ENCODE measurements around the gene PHF23.

Gene PHF23

DNA sequence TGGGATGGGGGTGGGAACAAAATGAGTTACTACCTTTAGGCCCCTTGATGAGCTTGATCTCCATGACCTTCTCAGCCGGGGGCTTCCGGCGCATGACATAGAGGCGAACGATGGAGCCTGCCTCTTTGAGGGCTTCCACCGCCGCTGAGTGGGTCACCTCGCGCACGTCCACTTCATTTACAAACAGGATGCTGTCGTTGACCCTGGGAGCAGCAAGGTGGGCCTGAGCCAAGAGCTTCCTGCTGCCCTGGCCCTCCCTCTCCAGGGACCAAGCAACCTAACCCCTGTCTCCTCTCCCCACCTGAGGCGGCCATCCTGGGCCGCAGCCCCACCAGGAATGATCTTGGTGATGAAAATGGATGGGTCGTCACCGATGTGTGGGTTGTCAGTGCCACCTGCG is 35.9 kb downstream of the PHF23 start:
- no peak for DNase-seq (ENCODE audit: low read depth in 2 of 2)

DNA sequence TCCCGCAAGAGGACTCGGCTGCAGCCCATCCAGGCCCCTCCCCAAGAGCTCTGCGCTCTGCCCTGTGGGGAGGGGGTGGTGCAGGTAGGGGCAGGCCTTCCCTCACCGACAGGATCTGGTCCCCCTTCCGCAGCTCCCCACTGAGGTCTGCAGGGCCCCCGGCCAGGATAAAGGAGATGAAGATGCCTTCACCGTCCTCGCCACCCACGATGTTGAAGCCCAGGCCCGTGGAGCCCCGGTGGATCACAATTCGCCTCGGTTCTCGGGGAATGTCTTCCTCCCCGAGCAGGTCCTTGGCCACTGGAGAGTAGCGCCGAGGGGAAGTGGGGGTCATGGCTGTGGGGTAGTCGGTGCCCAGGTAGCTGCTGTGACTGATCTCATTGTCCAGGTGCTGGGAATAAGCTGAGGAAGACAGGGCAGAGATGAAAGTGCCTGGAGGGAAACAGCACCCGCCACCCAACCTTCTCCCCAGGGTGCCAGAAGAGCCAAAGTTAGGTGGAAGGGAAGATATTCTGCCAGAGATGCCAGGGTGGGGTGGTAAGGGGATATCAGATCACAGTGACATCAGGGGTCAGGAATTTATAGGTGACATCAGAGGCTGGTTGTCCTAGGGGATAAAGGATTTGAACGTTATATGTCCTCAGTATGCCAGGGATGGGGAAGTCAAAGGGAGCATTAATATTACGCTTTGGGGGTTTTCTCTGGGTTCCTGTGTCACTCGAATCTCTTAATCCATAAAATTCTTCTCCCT is 42.4 kb downstream of the PHF23 start:
- DNase-seq (ENCODE audit: low read depth in 2 of 2), result no peak

DNA sequence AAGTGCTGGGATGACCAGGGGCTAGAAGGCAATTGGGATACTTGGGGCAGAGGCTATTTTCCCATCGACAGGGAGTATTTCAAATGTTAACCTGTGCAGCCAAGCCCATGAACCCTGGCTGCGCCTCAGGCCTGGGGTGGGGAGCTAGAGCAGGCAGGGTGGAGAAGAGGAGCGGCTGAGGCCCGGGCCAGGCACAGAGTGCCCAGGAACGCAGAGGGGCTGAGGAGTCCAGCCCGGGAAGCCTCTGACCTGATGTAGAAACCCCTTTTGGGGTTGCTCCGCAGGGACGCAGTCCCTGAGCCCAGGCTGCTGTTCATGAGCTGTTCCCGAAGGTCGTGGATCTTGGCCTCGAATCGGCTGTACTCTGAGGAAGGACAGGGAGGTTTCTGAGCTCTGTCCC is 43.3 kb downstream of the PHF23 start:
- no peak for DNase-seq (ENCODE audit: low read depth in 2 of 2)

DNA sequence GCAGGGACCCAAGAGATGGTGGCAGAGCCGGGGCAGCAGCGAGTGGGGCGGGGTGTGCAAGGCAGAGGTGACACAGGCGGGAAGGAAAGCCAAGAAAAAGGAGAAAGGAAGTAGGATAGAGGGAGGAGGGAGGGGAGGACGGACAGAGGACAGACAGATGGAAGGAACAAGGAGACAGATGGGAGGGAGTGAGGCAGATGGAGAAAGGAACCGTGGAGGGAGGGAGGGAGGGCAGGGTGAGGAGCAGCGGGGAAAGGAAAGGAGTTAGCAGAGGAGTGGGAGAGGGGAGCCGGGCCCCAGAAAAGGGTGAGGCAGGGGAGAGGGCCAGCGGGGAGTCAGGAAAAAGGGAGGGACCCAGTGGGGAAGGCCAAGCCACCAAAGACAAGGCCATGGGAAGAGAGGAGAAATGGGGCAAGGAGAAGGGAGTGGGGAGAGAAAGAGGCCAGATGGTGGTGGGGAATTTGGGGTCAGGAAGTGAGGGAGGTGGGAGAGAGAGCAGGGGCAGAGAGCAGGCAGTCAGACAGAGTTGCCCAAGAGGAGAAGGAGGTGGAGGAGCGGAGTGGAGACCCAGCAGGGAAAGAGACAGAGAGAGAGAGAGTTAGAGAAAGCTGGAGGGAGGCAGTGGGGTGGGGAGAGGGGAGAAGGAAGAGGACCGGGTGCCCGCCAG is 46.9 kb downstream of the PHF23 start:
- no peak for DNase-seq (ENCODE audit: low read depth in 2 of 2)

DNA sequence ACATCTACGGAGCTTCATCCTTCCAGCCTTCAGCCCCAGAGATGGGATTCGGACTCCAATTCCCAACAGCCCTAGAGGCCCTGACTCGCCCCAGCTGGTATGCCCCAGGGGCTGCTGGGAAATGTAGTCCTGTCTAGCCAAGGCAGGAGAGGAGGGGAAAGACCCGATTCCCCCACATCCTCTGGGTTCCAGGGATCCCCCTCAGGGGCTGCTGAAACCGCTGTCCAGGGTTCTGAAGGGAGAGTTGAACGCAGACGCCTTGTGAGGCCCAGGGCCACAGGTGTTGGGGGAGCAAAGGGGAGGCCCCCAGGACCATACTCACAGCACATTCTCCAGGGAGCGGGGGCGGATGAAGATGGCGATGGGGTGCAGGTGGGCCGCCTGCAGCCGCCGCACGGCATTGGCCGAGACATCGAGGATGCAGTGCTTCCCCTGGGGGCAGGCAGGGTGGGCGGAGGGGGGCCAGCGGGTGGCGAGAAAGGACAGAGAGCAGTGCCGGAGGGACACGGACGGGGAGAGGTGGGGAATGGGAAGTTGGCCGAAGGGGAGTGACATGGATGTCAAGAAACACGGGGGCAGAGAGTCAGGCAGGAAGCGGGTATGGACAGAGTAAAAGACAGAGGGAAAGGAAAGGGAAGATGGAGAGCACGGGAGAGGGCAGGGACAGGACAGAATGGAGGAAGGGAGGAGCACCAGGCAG is 47.5 kb downstream of the PHF23 start:
- no peak for DNase-seq (ENCODE audit: low read depth in 2 of 2)

DNA sequence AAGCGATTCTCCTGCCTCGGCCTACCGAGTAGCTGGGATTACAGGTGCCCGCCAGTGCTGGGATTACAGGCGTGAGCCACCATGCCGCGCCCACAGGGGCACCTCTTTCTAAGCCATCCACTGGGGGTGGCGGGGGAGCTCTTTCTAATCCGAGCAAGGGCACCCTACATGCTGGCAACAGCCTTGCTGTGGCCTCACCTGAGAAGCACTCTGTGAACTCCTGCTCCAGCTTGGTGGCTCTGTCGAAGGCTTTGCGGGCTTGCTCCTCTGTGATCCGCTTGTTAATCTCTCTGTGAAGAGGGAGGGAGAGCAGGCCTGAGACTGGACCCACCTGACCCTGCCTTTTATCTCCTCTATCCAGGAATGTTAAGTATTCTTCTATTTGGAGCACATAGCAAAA is 48.2 kb downstream of the PHF23 start:
- DNase-seq (ENCODE audit: low read depth in 2 of 2), result no peak

DNA sequence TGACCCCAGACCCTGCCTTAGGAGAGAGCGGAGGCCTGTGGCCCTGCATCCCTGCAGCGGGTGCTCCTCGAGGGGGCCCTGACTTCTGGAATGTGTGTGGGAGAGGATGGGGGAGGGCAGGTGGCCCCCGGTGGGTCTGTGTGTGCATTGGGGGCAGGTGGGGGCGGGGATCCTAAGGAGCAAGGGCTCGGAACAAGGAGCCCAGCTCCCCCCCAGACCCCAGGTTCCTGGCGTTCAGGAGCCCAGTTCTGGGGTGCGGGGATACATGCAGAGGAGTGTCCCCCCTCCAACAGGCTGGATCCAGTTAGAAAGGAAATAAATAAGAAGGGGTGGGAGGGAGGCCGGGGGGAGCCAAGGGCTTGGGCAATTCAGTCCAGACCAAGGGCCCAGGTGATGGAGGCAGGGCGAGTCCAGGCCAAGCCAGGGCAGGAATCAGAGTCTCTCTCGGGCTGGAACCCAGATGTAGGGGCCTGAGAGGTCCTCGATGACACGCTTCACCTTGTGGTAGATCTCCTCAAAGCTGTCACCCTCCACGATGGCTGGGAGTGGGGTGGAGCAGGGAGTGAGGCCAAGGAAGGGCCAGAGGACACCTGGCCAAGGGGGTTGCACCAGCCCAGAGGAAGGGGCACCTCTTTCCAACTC is 48.9 kb downstream of the PHF23 start:
- DNase-seq (ENCODE audit: low read depth in 2 of 2), result no peak

DNA sequence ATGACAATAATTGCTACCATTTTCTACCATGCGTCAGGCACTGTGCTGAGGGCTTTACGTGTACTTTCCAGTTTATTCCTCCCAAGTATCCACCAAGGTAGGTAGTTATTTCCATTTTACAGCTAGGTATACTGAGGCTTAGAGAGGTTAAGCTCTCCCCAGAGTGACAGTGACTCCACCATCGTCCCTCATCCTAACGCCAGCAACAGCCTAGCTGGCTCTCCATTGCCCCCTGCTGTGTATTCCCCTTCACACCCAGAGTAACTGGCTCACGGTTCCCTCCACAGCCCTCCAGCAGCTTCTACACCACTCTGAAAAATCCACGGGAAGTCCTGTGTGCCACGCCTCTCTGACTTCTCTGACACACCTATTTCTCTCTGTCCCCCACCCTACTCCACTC is 53.0 kb downstream of the PHF23 start:
- no peak for DNase-seq (ENCODE audit: low read depth in 2 of 2)

Measured in activated CD8-positive, alpha-beta memory T cell treated with anti-CD3 and anti-CD28 coated beads for 4 hours (primary cell).